SU-DHL-6 (cell line): ENCODE results near the gene CLDN6.

Experiments
- H2AFZ ChIP-seq: fragments of 200-600 bp; sonication (generic); 2 replicates; pipeline ENCODE4 v1.6.1; 2014; ENCODE audit warnings: low read depth, mild to moderate bottlenecking, moderate library complexity, mixed read lengths, antibody characterized with exemption, low read length; ENCODE audit not compliant: severe bottlenecking
- H3F3A ChIP-seq: fragments of 200-600 bp; shearing (Covaris generic); 2 replicates; pipeline ENCODE4 v1.6.0; 2016; ENCODE audit warnings: antibody characterized with exemption, mild to moderate bottlenecking; ENCODE audit not compliant: insufficient read depth
- H3K27ac ChIP-seq: fragments of 200-600 bp; sonication (generic); 2 replicates; pipeline ENCODE4 v1.5.1; 2016; ENCODE audit warnings: low read depth, mild to moderate bottlenecking, low read length, moderate library complexity, mixed read lengths
- H3K27me3 ChIP-seq: fragments of 200-600 bp; sonication (generic), shearing (Covaris generic); 2 replicates; pipeline ENCODE4 v1.6.0; 2014; ENCODE audit warnings: mild to moderate bottlenecking, low read length
- H3K36me3 ChIP-seq: fragments of 200-600 bp; sonication (generic); 2 replicates; pipeline ENCODE4 v1.6.1; 2014; ENCODE audit warnings: mild to moderate bottlenecking, low read length, mixed read lengths
- H3K4me2 ChIP-seq: fragments of 300-600, 200-600 bp; shearing (Covaris generic), sonication (generic); 2 replicates; pipeline ENCODE4 v1.6.0; 2014; ENCODE audit warnings: low read length, low read depth, mild to moderate bottlenecking; ENCODE audit not compliant: poor library complexity, severe bottlenecking
- H3K4me3 ChIP-seq: fragments of 200-600 bp; sonication (generic); 2 replicates; pipeline ENCODE4 v1.5.1; 2014; ENCODE audit warnings: antibody characterized with exemption, low read length, mild to moderate bottlenecking, mixed read lengths; ENCODE audit not compliant: insufficient read depth, poor library complexity, severe bottlenecking
- H3K79me2 ChIP-seq: fragments of 200-600 bp; sonication (generic); 2 replicates; pipeline ENCODE4 v1.6.1; 2014; ENCODE audit warnings: mild to moderate bottlenecking, low read length, moderate library complexity; ENCODE audit not compliant: insufficient read depth
- H3K9ac ChIP-seq: fragments of 200-600 bp; sonication (generic); 2 replicates; pipeline ENCODE4 v1.7.0; 2014; ENCODE audit warnings: mild to moderate bottlenecking, low read length
- H3K9me2 ChIP-seq: fragments of 200-600 bp; sonication (generic); replicated peaks from 2 replicates; pipeline ENCODE4 v1.6.1; 2014; ENCODE audit warnings: low read length; ENCODE audit not compliant: insufficient read depth
- H3K9me3 ChIP-seq: fragments of 200-600 bp; sonication (generic); 2 replicates; pipeline ENCODE4 v1.6.1; 2014; ENCODE audit warnings: low read length, mixed read lengths; ENCODE audit not compliant: insufficient read depth
- H4K20me1 ChIP-seq: fragments of 200-600 bp; sonication (generic); 2 replicates; pipeline ENCODE4 v1.6.1; 2014; ENCODE audit warnings: low read depth, mild to moderate bottlenecking, antibody characterized with exemption, low read length, moderate library complexity, mixed read lengths
- EZH2phosphoT487 ChIP-seq: fragments of 200-600 bp; sonication (generic), shearing (Covaris generic); conservative IDR thresholded peaks from 2 replicates; pipeline ENCODE4 v1.6.1; 2018; ENCODE audit warnings: mild to moderate bottlenecking, antibody characterized with exemption, low read length, moderate library complexity, mixed read lengths
- TF ChIP-seq, protein P1 (sequence below): fragments of 200-600 bp; sonication (generic); IDR thresholded peaks from one replicate; pipeline ENCODE4 v1.5.1; 2017; ENCODE audit warnings: antibody characterized with exemption, mild to moderate bottlenecking, low read length, moderate library complexity; ENCODE audit not compliant: insufficient read depth, poor library complexity, severe bottlenecking

CLDN6 gene

GRCh38 chr16:3035289-3035971 is 17.4 kb upstream of the CLDN6 start:
- Histone ChIP-seq H3K4me2 (no peak overlapping the region), H3K79me2 (no peaks in the 10 kb centered on the region), H3F3A (no peaks in the 10 kb centered on the region), H3K9me3 (no peaks in the 10 kb centered on the region), H3K36me3 (no peaks in the 10 kb centered on the region), H3K27ac (no peak overlapping the region), H3K9me2 (no peaks in the 10 kb centered on the region), H2AFZ (no peak overlapping the region), H4K20me1 (no peaks in the 10 kb centered on the region), H3K9ac (no peak overlapping the region), H3K4me3 (no peak overlapping the region), H3K27me3 (no peaks in the 10 kb centered on the region)
- no peak for TF ChIP-seq EZH2phosphoT487
- TF ChIP-seq, protein P1, sequence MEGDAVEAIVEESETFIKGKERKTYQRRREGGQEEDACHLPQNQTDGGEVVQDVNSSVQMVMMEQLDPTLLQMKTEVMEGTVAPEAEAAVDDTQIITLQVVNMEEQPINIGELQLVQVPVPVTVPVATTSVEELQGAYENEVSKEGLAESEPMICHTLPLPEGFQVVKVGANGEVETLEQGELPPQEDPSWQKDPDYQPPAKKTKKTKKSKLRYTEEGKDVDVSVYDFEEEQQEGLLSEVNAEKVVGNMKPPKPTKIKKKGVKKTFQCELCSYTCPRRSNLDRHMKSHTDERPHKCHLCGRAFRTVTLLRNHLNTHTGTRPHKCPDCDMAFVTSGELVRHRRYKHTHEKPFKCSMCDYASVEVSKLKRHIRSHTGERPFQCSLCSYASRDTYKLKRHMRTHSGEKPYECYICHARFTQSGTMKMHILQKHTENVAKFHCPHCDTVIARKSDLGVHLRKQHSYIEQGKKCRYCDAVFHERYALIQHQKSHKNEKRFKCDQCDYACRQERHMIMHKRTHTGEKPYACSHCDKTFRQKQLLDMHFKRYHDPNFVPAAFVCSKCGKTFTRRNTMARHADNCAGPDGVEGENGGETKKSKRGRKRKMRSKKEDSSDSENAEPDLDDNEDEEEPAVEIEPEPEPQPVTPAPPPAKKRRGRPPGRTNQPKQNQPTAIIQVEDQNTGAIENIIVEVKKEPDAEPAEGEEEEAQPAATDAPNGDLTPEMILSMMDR, result no peak

DNA sequence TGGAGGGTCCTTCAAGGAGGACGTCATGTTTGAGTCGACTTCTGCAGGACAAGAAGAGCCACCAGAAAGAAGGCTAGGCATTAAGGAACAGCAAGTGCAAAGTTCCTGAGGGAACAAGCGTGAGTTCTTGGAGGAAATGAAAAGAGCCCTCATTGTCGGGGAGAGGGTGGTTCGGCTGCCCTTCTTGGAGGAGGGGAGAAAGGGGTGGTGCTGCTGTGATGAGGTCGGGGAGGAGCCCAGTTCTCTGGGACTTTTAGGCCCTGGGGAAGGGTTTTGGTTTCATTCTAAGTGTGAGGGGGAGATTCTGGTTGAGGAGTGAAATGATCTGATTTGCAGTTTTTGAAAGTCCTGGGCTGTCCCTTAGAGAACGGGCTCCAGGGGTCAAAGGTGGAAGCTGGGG is 14.6 kb upstream of the CLDN6 start:
- Histone ChIP-seq H4K20me1 (no peaks in the 10 kb centered on the region), H3K27me3 (no peaks in the 10 kb centered on the region)

DNA sequence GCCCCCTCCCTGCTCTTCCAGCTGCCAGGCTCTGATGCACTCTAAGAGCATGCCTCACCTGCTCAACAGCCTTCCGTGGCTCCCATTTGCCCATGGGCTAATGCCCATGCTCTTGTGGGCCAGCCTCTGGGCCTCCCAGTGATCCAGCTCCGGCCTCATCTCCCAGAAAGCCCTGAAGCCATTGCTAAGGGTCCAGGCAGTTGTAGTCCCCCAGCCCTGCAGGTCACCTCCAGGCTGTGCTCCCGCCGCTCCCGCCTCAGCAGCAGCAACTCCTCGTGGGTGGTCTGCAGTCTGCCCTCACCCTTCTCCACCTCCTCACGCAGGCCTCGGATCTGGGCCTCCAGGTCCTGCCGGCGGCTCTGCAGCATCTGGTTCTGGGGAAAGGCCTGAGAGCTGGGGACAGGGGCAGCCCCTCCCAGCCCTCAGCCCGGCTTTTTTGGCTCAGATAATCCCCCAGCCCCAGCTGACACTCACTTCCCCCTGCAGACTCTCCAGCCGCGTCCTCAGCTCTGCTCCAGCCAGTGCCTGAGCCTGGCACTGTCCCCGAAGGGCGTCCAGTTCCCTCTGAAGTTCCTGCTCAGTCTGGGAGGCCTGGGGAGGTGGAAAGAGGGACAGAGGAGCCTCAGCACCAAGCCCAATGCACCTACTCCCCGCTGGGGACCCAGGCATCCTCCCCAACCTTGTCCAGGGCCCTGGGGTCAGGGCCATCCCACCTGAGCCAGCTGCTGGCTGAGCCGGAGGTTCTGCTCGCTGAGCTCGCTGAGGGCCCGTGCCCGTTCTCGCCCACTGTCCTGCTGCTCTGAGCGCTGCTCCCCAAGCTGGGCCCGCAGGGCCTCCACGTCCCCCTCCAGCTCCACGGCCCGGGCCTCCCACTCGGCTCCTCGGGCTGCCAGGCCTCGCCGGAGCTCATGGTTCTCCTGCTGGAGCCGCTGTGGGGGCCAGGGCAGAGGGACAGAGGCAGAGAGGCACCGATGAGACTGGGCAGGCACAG is 12.5 kb upstream of the CLDN6 start:
- H3K27ac ChIP-seq, result no peak overlapping the region
- no peak overlapping the region for H2AFZ ChIP-seq
- H3K36me3 ChIP-seq, result no peaks in the 10 kb centered on the region
- H3K4me2 ChIP-seq, result no peak overlapping the region
- no peaks in the 10 kb centered on the region for H3K27me3 ChIP-seq
- no peaks in the 10 kb centered on the region for H3K9me3 ChIP-seq
- no peaks in the 10 kb centered on the region for H3F3A ChIP-seq
- no peaks in the 10 kb centered on the region for H4K20me1 ChIP-seq
- H3K79me2 ChIP-seq, result no peaks in the 10 kb centered on the region
- no peak for TF ChIP-seq EZH2phosphoT487
- H3K9me2 ChIP-seq, result no peaks in the 10 kb centered on the region
- H3K4me3 ChIP-seq, result no peak overlapping the region
- H3K9ac ChIP-seq, result no peak overlapping the region

More for the DNA sequence above, 14.6 kb upstream of the CLDN6 start:
- Histone ChIP-seq H3K27ac (no peak overlapping the region), H3K9me3 (no peaks in the 10 kb centered on the region), H3K9me2 (no peaks in the 10 kb centered on the region), H2AFZ (no peak overlapping the region), H3F3A (no peaks in the 10 kb centered on the region), H3K4me2 (no peak overlapping the region), H3K79me2 (no peaks in the 10 kb centered on the region), H3K36me3 (no peaks in the 10 kb centered on the region), H3K4me3 (no peak overlapping the region), H3K9ac (no peak overlapping the region)
- no peak for TF ChIP-seq EZH2phosphoT487
- TF ChIP-seq, protein P1, result no peak
